Panc1 (cell line): ENCODE data around the gene MAMSTR.

Source experiments
- CTCF ChIP-seq: fragments of 450-650 bp; IDR thresholded peaks from 2 replicates; pipeline ENCODE4 v1.5.1; 2017; ENCODE audit warnings: mild to moderate bottlenecking
- POLR2AphosphoS5 ChIP-seq: IDR thresholded peaks from 2 replicates; pipeline ENCODE4 v1.6.1; 2012; ENCODE audit warnings: mild to moderate bottlenecking, low read depth, low read length, moderate library complexity

DNA sequence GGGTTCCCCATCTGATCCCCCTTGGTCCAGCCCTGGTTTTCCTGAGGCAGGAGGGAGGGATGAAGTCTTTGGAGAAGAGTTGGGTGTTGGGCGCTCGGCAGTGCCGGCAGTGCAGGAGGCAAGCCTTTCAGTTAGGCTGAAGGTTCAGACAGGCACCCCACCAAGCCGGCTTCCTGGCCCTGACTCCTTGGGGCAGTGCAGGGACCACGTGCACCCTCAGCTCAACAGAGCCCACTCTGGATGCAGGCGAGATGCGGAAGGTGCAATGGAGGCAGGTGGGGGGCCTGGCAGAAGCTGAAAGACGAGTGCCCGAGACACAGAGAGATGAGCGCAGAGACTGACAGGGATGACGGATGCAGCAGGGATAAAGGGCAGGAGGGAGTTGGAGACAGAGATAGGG is 11.1 kb downstream of the MAMSTR start:
- TF ChIP-seq CTCF (no peak), POLR2AphosphoS5 (no peak)
